ENCODE data around the gene ATP1A1.

GRCh38 chr1:116408803-116409720, 36.0 kb downstream of the ATP1A1 start:
- TF ChIP-seq EZH2 (IDR thresholded peaks at IDR 0.05; ENCODE audit: borderline replicate concordance, low read length) (no peak), CTCF (IDR thresholded peaks at IDR 0.05; ENCODE audit: low read length) (no peak)
